GOT3 (cell line): ENCODE results near the gene LAMC3.
"Not testable (repeated sequence)": the region's sequence is repeated elsewhere in the genome, so short reads cannot be mapped to it uniquely, and the experiment has no call there.

Experiments used
- DNase-seq: peaks from one replicate; lab custom pipeline; 2025; ENCODE audit warnings: mixed read lengths; lab: John Stamatoyannopoulos, UW

The LAMC3 gene

DNA sequence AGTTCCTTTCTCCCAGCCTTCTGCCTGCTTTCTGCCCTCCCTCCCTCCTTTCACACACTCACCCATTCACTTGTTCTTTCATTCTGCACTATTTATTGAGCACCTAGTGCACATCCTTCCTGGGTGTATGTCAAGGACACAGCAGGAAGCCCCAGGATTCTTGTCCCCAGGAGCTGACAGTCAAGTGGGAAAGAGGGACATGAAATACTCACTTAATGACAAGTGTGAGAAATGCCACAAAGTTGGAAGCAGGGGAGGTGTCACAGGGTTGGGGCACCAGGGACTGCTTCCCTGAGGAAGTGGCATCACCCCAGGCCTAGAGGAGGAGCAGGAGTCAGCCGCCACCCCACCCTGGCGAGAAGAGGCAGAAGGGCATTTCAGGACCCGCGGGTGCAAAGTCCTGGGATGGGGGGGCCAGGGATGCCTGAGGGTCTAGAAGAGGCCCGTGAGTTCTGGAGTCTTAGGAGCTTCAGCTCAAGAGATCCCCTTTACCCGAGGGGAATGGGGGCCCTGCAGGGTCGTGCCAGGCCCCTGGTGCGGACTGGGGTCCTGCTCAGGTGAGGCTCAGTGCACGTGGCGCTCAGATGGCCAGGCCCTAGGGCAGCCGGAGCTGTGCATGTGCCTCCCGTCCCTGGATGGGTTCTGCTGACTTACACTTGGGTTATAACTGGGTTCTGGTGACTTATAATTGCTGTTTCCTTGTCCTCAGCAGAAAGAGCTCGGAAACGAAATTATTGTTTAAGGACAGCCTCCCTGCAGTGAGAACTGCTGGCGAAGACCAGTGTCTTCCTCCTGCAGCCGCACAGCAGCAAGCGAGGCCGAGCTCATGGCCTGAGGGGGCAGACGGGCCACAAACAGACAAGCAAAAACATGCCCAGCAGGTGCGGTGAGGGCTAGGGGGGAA is 16.9 kb upstream of the LAMC3 start:
- DNase-seq, result no peak

DNA sequence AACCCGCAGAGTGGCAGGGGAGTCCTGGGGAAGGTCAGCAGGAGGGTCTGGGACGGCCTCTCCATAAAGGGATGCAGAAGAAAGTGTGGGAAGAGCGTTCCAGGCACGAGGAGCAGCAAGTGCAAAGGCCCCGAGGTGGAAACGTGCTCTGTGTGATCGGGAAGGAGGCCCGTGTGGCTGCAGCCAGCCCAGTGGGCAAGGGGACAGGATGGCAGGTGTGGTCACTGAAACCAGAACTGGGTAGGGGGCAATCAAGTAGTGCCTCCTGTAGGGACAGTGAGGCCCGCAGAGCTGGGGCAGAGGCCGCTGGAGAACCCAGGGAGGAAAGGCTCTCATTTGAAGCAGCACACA is 16.3 kb upstream of the LAMC3 start:
- no peak for DNase-seq

DNA sequence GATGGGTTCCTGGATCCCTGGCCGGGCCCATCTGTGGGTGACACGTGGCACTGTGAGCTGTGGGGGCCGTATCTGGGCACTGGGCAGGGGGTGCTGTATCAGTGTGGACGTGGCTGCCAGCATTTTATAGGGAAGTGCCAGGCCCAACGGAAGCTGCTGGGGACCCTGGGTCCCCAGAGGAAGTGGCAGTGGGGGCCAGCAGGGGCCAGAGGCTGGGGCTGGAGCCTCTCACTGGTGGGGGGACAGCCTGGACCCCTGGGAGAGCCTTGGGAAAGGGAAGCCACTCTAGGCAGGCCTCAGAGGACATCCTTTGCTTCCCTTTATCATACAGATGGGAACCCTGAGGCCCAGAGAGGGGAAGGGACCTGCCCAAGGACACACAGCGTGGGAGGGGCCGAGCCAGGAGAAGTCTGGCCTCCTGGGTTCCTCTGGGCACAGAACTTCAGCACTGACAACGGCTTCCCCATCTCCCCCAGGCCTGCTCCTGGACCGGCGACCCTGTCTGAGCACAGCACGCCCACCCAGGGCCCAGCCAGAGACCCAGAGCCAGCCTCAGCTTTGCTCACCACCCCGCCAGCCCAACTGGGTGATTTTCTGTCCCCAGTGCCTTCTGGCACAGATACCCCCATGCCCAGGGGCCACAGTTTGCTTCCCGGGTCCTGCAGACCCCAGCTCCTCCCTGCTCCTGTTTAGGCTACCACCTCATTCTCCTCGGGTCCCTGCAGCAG is 15.5 kb upstream of the LAMC3 start:
- no peak for DNase-seq

DNA sequence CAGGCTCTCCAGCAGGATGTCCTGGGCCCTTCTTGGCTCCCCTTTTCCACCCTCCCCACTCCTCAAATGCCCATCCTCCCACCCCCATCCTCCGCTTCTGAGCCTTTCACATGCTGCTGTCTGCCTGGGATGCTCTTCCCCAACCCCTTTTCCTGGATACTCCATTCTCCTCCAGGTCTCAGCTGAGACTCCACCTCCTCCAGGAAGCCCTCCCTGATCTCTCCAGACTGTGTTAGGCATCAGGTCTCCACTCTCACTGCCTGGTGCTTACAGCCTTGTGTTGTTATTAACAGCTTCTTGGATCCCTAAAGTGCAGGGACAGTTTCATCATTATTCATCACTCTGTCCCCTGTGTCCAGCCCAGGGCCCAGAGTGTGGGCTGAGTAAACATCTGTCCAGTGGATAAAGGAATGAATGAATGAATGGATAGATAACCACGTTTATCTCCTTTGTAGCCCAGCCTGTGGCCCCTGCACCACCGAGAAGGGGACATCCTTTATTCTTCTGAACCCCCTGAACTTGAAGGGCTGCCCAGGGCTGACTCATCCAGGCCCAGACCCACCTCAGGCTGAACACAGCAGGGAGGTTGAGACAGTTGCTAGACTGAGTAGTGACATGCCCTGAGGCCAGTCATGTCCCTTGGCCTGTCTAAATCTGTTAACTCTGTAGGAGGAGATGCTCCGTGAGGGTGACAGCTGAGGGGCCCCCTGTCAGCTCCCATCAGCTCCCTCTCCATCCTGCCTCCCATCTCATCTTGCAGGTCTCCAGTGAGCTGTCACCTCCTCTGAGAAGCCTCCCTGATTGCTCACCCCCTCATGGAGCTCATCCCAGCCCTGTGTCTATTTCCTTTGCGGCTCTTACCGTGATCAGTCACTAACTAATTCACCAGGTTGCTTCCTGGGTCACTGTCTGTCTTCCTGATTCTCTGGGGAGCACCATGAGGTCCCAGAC is 14.6 kb upstream of the LAMC3 start:
- DNase-seq, result no peak

DNA sequence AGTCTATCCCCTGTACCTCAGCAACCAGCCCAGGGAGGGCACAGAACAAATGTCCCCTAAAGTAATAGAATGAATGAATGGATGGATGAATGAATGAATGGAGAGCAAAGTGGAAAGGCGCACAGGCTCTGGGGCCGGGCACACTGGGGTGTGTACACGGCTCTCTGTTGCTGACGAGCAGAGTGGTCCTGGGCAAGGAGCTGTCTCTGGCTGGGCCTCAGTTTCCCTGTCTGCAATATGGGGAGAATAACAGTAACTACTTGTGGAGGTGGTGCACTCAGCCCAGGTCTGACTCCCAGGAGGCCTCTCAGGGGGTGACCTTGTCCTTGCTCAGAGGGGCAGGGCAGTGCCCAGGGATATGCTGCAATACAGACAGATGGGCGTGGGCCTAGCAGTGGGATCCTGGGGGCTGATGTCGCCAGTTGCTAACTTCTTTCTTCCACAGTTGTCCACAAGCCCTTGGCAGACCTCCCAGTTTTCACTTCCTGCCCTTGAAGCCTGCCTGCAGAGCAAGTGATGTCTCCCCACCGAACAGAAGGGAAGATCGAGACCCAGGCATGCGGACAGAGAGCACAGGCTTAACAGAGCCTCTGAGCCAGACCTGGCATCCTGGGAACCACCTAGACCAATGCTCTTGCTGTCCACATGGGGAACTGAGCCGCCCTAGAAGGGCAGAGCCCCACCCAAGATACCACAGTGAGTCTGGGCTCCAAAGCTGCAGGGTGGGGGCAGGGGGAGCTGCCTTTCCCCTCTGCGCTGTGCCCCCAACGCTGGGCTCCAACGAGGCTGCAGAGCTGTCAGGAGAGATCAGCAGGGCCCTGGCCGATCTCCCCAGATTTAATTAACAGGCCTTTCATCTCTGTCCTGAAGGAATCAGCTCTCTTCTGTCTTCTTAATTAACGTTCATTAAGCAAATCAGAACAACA is 13.6 kb upstream of the LAMC3 start:
- no peak for DNase-seq

DNA sequence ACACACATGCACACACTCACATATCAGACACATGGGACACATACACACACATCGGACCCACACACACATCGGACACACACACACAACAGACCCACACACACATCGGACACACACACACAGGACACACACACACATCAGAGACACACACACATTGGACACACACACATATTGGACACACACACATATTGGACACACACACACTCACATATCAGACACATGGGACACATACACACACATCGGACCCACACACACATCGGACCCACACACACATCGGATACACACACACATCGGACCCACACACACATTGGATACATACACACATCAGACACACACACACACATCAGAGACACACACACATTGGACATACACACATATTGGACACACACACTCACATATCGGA is 12.8 kb upstream of the LAMC3 start:
- no peak for DNase-seq

DNA sequence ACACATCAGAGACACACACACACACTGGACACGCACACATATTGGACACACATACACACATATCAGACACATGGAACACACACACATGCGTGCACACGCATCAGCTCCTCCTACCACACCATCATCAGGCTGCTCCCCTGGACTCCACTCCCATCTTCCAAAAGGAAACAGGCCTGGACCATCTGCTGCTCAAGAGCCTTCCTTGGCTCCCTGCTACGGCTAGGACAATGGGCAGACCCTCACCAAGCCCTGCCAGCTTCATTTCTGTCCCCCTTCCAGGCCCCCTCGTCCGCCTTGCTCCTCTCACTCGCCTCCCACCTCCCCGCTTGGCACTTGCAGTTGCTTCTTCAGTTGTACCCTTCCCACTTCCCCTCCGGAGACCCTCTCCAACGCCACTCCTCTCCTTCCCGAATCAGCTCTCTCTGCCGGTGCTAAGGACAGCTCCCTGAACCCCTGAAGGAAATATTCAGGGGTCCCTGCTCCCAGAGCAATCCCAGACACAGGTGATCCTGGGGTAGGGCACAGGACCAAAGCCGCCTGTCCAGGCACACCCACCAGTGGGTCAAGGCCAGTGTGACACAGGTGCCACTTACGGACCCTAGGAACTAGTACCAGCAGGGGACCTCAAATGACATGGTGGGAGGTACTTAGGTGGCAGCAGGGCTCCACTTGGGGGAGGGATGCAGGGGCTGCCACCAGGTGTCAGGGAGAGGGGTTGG is 12.1 kb upstream of the LAMC3 start:
- no peak for DNase-seq

DNA sequence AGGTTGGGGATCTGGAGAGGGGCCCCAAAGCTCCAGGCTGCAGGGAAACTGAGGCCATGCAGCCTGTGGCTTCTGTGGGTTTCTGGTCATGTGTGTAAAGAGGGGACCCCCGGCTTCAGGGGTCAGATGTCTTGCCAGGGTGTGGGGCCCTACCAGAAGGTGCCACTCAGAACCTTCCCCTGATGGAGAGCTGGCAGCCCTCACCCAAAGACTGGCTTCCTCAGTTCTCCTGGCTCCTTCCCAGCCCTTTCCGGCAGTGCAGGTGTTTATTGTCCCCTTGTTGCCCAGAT is 11.6 kb upstream of the LAMC3 start:
- no peak for DNase-seq

DNA sequence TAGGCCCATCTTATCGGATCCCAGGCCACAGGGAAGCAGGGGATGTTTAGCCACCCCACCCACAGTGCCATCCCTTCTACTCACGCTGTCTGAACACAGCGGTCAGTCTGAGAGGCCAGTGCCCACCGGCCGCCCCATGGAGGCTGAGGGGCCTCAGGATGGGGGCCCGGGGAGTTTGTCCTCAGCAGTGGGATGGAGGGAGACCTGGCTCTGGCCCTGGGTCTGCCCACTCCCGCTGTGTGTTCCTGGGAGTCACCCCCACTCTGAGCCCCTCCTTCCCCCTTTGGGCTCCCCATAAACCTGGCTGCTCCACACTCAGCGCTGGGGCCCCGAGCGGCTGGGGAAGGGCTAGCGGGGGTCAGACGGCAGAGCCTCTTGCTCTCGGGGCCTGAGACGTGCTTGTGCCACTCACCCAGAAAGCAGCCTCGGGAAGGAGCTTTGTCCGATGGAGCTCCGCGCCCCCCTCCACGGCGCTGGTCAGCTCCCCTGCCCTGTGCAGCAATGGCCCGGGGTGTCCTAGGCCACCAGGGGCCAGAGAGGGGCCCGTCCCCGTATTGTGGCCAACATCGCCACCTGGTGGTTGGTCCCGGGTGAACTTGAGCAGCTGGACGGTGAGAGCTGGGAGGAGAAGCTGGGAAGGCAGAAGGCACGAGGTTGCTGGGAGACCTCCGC is 10.9 kb upstream of the LAMC3 start:
- no peak for DNase-seq

DNA sequence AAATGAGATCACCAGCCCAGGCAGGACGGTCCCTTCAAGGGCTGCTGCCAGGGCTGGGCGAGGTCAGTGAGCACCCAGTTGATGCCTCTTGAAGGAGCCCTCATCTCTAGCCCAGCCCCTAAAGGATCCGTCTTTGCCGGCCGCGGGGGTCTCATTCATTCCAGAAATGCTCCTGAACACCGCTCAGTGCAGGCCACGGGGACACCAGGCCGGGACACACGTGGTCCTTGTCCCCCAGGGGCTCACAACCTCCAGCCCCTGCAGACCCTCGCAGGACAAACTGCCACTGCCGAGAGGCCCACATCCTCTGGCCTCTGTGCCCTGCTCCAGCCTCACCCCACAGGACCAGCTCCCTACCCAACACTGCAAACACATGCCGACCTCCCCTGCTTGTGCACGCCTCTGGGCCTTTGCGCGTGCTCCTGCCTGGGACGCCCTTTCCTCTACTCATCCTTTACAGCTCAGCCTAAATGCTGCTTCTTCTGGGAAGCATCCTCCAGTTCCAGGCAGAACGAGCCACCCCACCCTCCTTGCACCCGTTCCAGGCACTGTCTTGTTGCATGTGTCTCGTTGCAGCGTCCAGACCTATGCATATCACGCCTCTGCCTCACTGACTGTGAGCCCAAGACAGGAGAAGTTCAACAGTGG is 10.3 kb upstream of the LAMC3 start:
- DNase-seq, result no peak

DNA sequence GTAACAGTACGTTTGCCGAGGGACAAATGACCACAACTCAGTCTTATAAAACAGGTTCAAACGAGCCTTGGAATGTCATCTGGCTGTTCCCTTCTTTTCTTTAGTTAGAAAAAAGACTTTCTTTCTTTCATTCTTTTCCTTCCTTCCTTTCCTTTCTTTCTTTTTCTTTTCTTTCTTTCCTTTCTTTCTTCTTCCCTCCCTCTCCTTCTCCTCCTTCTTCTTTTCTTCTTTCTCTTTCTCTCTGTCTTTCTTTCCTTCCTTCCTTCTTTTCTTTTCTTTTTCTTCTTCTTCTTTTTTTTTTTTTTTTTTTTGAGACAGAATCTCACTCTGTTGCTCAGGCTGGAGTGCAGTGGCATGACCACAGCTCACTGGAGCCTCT is 9.7 kb upstream of the LAMC3 start:
- DNase-seq, result no peak

DNA sequence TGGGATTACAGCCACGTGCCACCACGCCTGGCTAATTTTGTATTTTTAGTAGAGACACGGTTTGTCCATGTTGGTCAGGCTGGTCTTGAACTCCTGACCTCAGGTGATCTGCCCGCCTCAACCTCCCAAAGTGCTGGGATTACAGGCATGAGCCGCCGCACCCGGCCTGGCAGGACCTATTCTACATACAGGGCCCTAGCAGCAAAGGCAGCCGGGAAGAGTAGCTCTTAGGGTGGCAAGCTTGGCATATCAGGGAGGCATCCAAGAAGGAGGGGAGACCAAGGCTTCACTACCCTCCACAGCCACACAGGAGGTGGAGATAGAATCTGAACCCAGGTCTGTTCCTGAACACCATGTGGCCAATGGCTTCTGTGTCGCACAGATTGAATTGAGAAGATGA is 8.4 kb upstream of the LAMC3 start:
- not testable (repeated sequence) for DNase-seq

DNA sequence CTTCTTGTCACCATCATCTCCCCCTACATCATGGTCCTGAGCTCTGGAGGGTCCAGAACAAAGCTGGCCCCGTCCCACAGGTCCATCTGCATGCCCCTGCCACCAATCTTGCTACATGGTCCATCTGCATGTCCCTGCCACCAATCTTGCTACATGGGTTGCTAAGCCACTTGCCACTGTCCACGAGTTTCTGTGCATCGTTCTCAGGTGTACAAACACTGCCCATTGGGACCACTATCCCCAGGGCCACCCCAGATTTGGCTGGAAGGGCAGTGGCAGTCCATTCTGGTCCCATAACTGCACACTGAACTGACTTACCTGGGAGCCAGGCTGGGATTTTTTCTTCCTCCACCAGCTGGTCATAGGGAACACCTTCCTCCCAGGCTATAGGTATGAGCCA is 8.0 kb upstream of the LAMC3 start:
- no peak for DNase-seq

DNA sequence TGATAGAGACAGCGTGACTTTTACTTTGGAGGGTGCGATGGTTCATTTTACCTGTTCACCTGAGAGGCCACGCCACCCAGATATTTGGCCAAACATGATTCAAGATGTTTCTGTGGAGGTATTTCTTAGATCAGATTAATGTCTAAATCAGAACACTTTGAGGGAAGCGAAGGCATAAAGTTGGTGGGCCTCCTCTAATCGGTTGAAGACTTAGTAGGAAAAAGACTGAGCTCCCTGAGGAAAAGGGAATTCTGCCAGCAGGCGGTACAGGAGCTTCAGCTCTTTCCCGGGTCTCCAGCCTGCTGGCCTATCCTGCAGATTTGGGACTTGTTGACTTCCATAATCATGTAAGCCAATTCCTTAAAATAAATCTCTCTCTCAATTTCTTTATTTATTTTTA is 7.0 kb upstream of the LAMC3 start:
- DNase-seq, result no peak

DNA sequence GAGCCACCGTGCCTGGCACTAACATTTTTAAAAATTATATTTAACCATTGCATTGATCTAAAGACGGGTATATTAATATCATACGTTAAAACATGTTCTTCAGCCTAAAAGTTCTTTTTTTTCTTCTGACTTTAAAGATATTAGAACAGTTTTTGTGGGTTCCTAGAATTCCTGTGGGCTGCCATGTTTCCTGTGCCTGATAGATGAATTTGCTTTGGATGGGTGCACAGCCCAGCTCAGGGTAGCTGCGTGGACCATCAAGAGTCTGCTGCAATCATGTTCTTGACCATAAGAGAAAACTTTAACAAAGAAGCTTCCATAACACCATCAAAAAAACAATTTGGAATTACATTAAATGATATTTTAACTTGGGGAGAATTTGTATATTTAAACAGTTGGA is 2.4 kb upstream of the LAMC3 start:
- no peak for DNase-seq

DNA sequence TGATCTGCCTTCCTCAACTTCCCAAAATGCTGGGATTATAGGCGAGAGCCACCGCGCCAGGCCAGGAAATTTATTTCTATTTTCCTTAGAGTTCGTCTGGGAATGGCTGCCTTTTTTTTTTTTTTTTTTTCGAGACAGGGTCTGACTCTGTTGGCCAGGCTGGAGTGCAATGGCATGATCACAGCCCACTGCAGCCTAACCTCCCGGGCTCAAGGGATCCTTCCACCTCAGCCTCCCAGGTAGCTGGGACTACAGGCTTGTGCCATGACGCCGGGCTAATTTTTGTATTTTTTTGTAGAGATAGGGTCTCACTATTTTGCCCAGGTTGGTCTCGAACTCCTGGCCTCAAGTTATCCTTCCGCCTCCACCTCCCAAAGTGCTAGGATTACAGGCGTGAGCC is 888 bp upstream of the LAMC3 start:
- no peak for DNase-seq

DNA sequence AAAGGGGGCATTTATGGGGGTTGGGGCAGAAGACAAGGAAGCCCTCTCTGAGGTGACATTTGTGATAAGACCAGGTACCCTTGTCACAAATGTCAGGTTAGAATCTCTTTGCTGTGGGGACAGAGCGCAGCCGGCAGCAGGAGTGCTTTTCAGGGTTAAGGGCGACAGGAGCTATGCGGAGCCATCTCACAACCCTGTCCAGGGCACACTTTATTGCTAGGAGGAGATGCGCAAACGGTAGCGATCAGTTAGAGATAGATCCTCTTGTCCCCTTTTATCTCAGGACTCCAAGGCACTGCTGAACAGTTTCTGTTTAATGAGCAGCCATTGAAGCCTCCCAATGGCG is 438 bp upstream of the LAMC3 start:
- no peak for DNase-seq

DNA sequence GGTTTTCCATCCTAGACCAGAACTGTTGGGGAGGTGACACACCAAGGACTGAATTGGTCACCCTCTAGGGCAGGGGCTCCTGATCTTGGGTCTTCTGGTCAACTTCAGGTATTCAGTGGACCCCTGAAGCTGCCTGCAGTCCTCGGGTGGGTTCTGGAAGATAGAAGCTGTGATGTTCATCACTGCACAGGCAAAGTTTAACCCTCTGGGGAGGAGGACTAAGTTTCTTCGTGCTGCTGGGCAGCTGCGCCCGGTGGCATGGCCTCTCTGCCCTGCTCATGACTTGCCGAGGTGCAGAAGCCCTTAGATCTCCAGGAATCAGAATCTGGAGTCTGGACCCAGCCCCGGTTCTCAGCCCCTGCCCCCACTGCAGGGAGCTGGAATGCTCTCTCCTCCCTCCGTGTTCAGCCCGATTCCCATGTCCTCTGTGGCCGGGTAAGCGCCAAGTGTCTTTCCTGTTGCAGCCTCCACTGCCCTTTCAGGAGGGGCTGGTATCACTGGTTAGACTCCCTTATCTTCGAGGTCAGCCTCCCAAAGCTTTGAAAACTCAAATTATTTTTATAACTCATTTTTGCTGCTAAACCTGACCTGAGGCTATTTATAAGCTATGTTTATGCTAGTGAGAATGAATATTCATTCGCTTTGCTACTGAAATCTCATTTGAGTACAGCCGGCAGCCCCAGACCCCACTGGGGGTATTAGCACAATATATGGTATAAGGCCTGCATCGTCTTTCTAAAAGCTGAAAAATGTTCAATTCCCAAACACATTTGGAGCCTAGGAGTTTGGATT is 1.7 kb downstream of the LAMC3 start:
- no peak for DNase-seq
